ENCODE data around the gene CCDC157.

The CCDC157 gene

GRCh38 chr22:30328466-30329049 is 28.2 kb upstream of the CCDC157 start:
- H3K27me3 ChIP-seq (ENCODE audit: insufficient read depth, low read length): no peaks in the 10 kb centered on the region
- H2AFZ ChIP-seq (ENCODE audit: low read length): no peak overlapping the region
- H3K27ac ChIP-seq (ENCODE audit: low read depth, low read length, poor library complexity, severe bottlenecking): no peak overlapping the region
- H3F3A ChIP-seq (ENCODE audit: insufficient read depth, low read length): no peaks in the 10 kb centered on the region
- H3K4me1 ChIP-seq (ENCODE audit: insufficient read depth, low read length, severe bottlenecking): peaks cover 29% of the 10 kb centered on the region
- H3K9me2 ChIP-seq (ENCODE audit: low read depth, low read length): no peaks in the 10 kb centered on the region
- TF ChIP-seq EZH2 (IDR thresholded peaks at IDR 0.05; ENCODE audit: borderline replicate concordance, low read length) (no peak), CTCF (IDR thresholded peaks at IDR 0.05; ENCODE audit: low read length) (no peak)
- no peaks in the 10 kb centered on the region for H3K9me3 ChIP-seq (ENCODE audit: low read length)
- no peaks in the 10 kb centered on the region for H3K79me2 ChIP-seq (ENCODE audit: insufficient read depth, low read length)
- no peak overlapping the region for H3K9ac ChIP-seq (ENCODE audit: low read length)
- no peak overlapping the region for H3K4me2 ChIP-seq (ENCODE audit: low read length)
- H3K4me3 ChIP-seq (ENCODE audit: low read depth, low read length, poor library complexity, severe bottlenecking): no peak overlapping the region
- no peaks in the 10 kb centered on the region for H4K20me1 ChIP-seq (ENCODE audit: insufficient read depth, low read length)
- H3K36me3 ChIP-seq (ENCODE audit: insufficient read depth, low read length): peaks cover 36% of the 10 kb centered on the region

GRCh38 chr22:30332551-30332950 is 24.3 kb upstream of the CCDC157 start:
- Histone ChIP-seq H2AFZ (ENCODE audit: low read length) (no peak overlapping the region), H3K27ac (ENCODE audit: low read depth, low read length, poor library complexity, severe bottlenecking) (no peak overlapping the region), H4K20me1 (ENCODE audit: insufficient read depth, low read length) (no peaks in the 10 kb centered on the region), H3K9ac (ENCODE audit: low read length) (no peak overlapping the region), H3K79me2 (ENCODE audit: insufficient read depth, low read length) (no peaks in the 10 kb centered on the region), H3K36me3 (ENCODE audit: insufficient read depth, low read length) (peaks cover 76% of the 10 kb centered on the region), H3F3A (ENCODE audit: insufficient read depth, low read length) (no peaks in the 10 kb centered on the region), H3K9me3 (ENCODE audit: low read length) (no peaks in the 10 kb centered on the region), H3K4me3 (ENCODE audit: low read depth, low read length, poor library complexity, severe bottlenecking) (no peak overlapping the region), H3K4me2 (ENCODE audit: low read length) (no peak overlapping the region), H3K4me1 (ENCODE audit: insufficient read depth, low read length, severe bottlenecking) (peaks cover 6% of the 10 kb centered on the region), H3K27me3 (ENCODE audit: insufficient read depth, low read length) (no peaks in the 10 kb centered on the region), H3K9me2 (ENCODE audit: low read depth, low read length) (no peaks in the 10 kb centered on the region)
- TF ChIP-seq EZH2 (IDR thresholded peaks at IDR 0.05; ENCODE audit: borderline replicate concordance, low read length) (no peak), CTCF (IDR thresholded peaks at IDR 0.05; ENCODE audit: low read length) (no peak)

GRCh38 chr22:30332994-30333706 is 23.7 kb upstream of the CCDC157 start:
- Histone ChIP-seq H2AFZ (ENCODE audit: low read length) (no peak overlapping the region), H4K20me1 (ENCODE audit: insufficient read depth, low read length) (no peaks in the 10 kb centered on the region), H3K36me3 (ENCODE audit: insufficient read depth, low read length) (peaks cover 82% of the 10 kb centered on the region), H3K9ac (ENCODE audit: low read length) (no peak overlapping the region), H3K9me3 (ENCODE audit: low read length) (no peaks in the 10 kb centered on the region), H3K4me2 (ENCODE audit: low read length) (no peak overlapping the region), H3K27me3 (ENCODE audit: insufficient read depth, low read length) (no peaks in the 10 kb centered on the region), H3K27ac (ENCODE audit: low read depth, low read length, poor library complexity, severe bottlenecking) (no peak overlapping the region), H3K4me3 (ENCODE audit: low read depth, low read length, poor library complexity, severe bottlenecking) (no peak overlapping the region), H3K79me2 (ENCODE audit: insufficient read depth, low read length) (no peaks in the 10 kb centered on the region), H3F3A (ENCODE audit: insufficient read depth, low read length) (no peaks in the 10 kb centered on the region), H3K9me2 (ENCODE audit: low read depth, low read length) (no peaks in the 10 kb centered on the region), H3K4me1 (ENCODE audit: insufficient read depth, low read length, severe bottlenecking) (peaks cover under 1% of the 10 kb centered on the region)
- TF ChIP-seq CTCF (IDR thresholded peaks at IDR 0.05; ENCODE audit: low read length) (no peak), EZH2 (IDR thresholded peaks at IDR 0.05; ENCODE audit: borderline replicate concordance, low read length) (no peak)
